ENCODE measurements around the gene SLC24A3.

GRCh38 chr20:19761841-19762240, 549.4 kb downstream of the SLC24A3 start:
- no peak for TF ChIP-seq CTCF (IDR thresholded peaks at IDR 0.05)
- TF ChIP-seq POLR2A (IDR thresholded peaks at IDR 0.05): no peak
- no peak for TF ChIP-seq POLR2AphosphoS5 (IDR thresholded peaks at IDR 0.05)

All from upper lobe of left lung (tissue), 4 donors.